Transverse colon (tissue), 4 donors: ENCODE measurements around the gene NPEPL1.

ENCODE experiments used
- CTCF ChIP-seq, 5 experiments: fragments of 200-600 bp in 3 of 5; fragments of 450-650 bp in 2 of 5; sonication (generic) in 3 of 5; IDR thresholded peaks; 1 replicate in 2 of 5; 2 replicates in 3 of 5; pipeline ENCODE4 v1.5.1; 2016 to 2017; ENCODE audit warnings: antibody characterized with exemption in 5 of 5, inconsistent platforms in 3 of 5, mild to moderate bottlenecking in 2 of 5, moderate library complexity in 1 of 5
- EP300 ChIP-seq: sonication (generic); formaldehyde crosslinking; IDR thresholded peaks from one replicate; pipeline ENCODE4 v1.6.1; 2017; ENCODE audit warnings: antibody characterized with exemption, low read depth
- POLR2A ChIP-seq: fragments of 450-650 bp; IDR thresholded peaks from one replicate; pipeline ENCODE4 v1.6.1; 2016; ENCODE audit warnings: antibody characterized with exemption, mild to moderate bottlenecking, moderate library complexity
- POLR2AphosphoS5 ChIP-seq, 3 donors: sonication (generic); formaldehyde crosslinking; IDR thresholded peaks; one replicate each; pipeline ENCODE4 v1.6.1; 2016; ENCODE audit warnings: antibody characterized with exemption in 3 of 3

GRCh38 chr20:58697201-58697866, 4.7 kb downstream of the NPEPL1 start:
- TF ChIP-seq CTCF (IDR thresholded peaks at IDR 0.05) (no peak), POLR2AphosphoS5 (IDR thresholded peaks at IDR 0.05) (no peak), EP300 (no peak), POLR2A (no peak)
